HG02884 (cell line): ENCODE data around the gene NSUN7.
A peak's percentile ranks its signal among the peaks of the same experiment; 100 is the strongest.
"Not testable (repeated sequence)": the region's sequence is repeated elsewhere in the genome, so short reads cannot be mapped to it uniquely, and the experiment has no call there.

Experiments
- ATAC-seq: cut with Tn5 transposase; IDR thresholded peaks from one replicate; pipeline ENCODE4 v1.9.1; 2021; ENCODE audit warnings: mild to moderate bottlenecking, moderate library complexity; ENCODE audit not compliant: unreplicated experiment

Gene NSUN7

DNA sequence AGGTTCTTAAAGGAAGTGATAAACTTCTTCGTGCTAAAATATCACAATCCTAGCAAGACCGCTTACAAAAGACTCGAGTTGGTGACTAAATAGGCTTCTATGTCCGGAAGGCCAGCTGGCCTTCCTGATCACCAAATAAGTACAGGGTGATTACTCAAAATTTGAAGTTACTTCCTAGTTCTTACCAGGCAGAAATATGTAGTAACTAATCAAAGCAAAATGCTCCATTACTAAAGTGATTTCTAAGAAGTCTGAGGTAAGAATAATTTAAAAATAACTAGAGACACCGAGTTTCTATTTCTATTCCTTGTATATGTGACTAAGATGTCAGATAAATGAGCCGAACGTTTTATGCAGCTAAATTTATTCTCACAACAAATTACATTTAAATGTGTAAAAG, 62.2 kb downstream of the NSUN7 start:
- ATAC-seq = no peak

DNA sequence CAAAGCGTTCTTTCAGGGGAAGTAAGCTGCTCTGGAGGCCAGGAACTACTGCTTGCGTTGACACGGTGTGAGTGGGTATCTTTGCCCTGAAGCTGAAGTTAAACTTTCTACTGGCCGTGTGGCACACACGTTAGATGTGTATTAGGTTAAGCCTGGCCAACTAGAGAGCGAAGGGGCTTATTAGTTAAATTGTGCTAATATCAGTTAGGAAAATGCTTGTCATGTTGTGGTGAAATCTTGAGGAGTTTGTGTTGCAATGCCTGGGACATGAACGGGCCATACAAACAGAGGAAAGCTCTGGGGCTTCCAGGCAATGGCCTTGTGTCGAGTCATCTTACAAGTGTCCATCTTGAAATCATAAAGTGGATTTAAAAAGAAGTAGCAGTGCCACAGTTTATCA, 62.6 kb downstream of the NSUN7 start:
- ATAC-seq = no peak

DNA sequence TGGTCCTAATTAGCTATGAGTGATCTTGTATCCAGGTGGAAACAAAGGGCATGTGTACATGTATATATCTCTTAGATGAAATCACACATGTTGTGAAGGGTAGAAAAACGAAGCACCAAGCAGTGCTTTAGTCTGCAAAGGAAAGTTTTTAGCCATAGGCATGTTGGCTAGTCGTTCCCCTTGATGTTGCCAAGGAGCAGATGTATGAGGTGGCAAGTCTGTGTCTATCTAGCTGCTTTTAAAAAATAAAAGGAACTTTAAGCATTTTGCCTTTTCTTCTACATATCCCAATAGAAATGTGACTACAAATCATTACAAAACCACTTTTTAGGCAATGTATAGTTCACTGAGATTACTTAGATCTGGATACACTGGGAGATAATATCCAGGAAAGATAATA, 63.1 kb downstream of the NSUN7 start:
- ATAC-seq = no peak

GRCh38 chr4:40817157-40817556, 67.4 kb downstream of the NSUN7 start:
- ATAC-seq = not testable (repeated sequence)

DNA sequence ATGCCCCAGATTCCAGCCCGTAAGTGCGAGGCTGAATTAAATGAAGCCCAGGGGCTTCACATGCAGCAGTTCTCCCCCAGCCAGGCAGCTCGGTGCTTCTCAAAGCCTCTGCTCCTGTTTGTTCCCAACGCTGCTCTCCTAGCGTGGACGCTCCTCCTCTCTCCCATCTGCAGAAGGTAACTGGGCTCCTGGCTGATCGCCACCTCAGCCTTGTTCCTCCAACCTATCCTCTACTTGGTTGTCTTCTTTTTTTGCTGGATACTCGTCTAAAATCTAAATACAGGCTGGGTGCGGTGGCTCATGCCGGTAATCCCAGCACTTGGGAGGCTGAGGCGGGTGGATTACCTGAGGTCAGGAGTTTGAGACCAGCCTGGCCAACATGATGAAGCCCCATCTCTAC, 70.3 kb downstream of the NSUN7 start:
- ATAC-seq = no peak

DNA sequence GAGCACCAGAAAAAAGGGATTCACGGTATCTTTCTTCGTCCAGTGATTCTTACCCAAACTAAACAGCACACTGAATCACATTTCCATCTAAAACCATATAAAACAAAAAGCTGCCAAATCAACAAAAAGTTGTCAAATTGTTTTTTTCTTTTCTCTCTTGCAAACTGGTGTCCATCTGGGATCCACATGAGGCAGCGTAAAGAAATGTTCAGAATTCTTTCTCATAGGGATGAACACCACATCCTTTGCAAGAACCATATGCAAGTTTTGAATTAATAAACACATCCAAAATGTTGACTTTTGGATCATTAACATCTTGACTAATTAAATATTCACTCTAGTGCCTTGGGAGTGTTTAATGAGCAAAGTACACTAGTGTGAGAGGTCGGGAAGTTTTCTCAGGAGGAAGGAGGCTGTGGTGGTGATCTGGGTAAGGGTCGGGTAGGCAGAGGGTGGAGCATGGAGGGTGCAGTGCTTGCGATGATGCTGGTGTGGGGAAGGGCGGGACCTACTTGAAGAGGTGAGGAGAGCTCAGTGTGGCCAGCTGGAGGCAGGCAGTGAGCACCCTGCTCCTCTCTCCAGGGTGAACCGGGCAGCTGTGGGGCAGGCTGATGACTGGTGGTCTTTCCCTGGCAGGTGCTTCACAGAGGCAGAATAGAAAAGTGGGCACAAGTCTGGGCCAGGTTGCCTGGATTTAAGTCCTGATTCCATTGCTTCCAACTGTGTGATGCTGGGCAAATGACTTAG, 72.8 kb downstream of the NSUN7 start:
- no peak for ATAC-seq

GRCh38 chr4:40825014-40825838, 75.5 kb downstream of the NSUN7 start:
- ATAC-seq = no peak

DNA sequence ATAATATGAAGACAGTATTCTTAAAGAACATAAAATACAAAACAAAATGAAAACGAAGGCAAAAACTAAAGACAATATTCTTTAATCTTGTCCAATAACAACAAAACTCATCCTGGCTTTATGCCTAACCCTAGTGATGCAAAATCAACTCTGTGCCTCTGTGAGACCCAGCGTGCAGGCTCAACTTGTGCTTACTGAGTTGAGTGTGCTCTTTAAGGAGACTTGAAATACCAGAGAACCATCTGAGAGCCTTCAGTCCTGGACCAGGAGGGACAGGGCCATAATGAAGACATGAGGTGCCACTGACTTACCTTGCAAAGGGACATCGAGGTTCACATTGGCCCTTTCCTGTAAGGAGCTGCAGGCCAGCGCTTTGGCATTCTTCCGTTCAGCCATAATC, 77.1 kb downstream of the NSUN7 start:
- ATAC-seq = no peak

- ATAC-seq = no peak
Observed at GRCh38 chr4:40827758-40828157, 78.0 kb downstream of the NSUN7 start.

DNA sequence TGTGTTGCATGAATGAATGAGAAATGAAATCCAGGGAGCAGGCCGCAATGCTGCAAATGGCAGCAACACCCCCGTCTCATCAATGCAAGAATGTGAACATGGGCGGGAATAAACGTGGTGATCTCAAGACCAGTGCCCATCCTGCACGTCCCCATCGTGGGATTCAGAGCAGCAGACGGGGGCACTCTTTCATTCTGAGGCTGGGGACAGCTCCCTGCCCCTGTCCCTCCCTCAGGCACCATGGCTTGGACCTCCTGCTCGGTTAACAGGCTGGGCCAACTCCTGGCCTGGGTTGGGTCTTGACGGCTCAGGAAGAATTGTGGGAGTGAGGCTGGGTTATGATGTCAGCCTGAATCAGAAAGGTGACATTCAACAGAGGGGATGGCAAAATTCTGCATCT, 78.9 kb downstream of the NSUN7 start:
- no peak for ATAC-seq

DNA sequence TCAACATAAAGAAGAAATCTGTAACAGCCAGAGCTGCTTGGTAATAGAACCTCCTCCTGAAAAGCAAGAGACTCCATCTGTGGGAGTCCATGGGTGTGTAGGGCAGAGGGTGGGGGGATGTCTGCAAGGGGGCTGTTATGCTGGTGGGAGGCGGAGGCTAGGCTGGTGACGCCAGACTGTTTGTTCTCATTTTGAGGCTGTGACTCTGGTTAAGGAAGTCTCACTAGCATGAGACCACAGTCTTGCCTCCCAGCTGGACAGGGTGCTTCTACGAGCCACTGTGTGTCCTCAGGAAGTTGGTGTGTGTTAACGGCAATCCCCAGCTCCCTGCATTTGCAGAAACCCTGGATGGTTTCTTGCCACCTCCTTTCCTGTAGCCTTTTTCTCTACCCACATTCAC, 79.8 kb downstream of the NSUN7 start:
- no peak for ATAC-seq

DNA sequence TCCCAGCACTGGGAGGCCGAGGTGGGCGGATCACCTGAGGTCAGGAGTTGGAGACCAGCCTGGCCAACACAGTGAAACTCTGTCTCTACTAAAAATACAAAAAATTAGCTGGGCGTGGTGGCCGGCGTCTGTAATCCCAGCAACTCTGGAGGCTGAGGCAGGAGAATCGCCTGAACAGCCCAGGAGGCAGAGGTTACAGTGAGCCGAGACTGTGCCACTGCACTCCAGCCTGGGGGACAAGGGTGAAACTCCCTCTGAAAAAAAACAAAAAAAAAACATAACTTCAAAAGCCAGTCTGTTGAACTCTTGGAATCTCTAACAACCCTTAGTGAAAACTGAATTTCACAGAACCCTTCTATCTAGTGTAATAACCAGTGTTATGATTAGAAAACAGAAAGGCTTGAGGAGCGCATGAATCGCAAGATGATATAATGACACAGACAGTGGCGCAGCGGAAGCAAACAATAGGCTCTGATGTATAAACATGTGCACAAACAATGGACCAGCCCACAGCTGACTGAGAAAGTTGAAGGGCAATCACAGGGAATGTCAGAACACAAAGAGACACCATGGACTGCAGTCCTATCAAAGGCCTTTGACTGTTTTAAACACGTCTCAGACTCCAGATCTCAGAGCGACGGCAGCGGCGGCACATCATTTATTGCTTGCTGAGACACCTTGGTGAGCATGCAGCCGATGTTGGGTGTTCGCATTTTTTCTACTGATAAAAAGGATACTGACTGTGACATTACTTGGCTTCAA, 81.6 kb downstream of the NSUN7 start:
- no peak for ATAC-seq

DNA sequence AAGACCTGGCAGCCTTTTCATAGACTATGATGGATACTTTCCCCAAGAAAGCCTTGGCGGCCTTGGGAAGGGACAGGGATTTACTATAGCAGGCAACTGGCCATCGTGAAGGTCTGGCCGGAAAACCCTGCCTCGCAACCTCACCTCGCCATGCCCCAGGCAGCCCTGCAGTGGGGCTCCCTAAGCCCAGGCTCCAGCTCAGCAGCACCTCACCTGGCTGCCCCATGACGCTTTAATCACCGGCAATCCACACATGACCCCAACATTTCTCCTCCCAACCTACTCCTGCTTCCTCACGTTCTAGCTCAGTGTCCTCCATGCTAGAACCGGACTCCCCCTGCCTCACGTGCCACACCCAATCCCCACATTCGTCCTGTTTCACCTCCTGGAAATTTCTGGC, 82.4 kb downstream of the NSUN7 start:
- no peak for ATAC-seq

DNA sequence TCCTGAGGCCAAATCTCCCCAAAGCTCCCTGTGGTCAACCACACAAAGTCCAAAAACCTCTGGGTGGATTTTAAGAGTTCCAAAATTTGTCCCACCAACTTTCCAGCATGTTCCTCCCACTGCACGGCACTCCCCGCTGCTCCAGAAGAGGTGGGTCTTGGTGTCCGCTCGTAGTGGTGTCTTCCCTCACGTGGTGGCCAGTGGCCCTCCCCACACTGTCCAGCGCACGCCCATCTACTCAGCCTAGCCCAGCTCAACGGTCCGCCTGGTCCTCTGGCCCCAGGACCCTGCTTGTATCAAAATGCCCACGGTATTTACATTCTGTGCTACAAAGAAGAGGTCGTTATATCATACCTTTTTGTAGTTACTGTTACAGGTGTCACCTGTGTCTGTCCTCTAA, 83.5 kb downstream of the NSUN7 start:
- ATAC-seq = no peak

- no peak for ATAC-seq
Observed at GRCh38 chr4:40837094-40837870, 87.5 kb downstream of the NSUN7 start.

GRCh38 chr4:40838742-40839141, 89.0 kb downstream of the NSUN7 start:
- no peak for ATAC-seq

DNA sequence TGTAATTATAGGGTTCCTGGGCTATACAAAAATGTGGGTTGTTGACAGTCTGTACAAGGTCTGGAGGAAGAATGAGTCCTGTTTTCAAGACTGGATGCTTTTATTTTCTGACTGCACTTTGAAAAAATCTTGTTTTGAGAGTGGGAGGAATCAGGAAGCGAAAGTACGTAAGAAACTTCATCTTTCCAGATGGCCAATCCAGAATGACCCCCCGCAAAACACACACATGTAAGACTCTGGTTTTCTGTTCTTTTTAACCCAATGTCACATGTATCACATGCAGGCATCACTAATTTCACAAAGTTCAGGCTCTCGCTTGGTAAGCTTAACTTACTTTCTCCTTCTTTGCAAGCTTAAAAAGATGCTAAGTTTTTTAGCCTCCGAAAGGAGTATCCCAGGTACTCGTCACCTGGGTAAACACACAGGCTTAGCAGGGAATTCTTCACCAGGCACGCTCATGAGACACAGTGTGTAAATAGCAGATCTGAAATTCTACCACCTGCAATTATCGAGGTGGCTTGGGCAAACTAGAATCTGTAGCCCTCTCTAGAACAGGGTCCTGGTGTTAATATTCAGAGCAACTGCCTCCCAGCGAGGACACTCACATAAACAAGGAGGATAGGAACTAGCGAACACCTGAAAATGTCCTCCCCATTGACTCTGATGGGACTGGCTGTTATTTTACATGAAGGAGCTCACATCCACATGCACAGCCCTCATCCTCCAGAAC, 90.7 kb downstream of the NSUN7 start:
- peak; percentile 35 for ATAC-seq

GRCh38 chr4:40840985-40841571, 91.3 kb downstream of the NSUN7 start:
- peak; percentile 64 for ATAC-seq

GRCh38 chr4:40842318-40842717, 92.6 kb downstream of the NSUN7 start:
- no peak for ATAC-seq
